ENCODE measurements around the gene METTL26.

The METTL26 gene

GRCh38 chr16:636206-637080 lies at the start of gene METTL26:
METTL26 (minus strand) TSS chr16:636305; CDS start chr16:636290, 15 bp downstream.
- Mint-ChIP-seq H3K4me1 (ENCODE audit: low read depth) (peaks cover 13% of the 10 kb centered on the region), H3K4me3 (peak within 1 kb of the TSS; percentile 89), H3K27me3 (no peaks in the 10 kb centered on the region), H3K27ac (peak within 1 kb of the TSS; percentile 95), H3K36me3 (ENCODE audit: low read depth) (peaks cover 3% of the 10 kb centered on the region), H3K9me3 (no peaks in the 10 kb centered on the region)

GRCh38 chr16:684961-685696 lies 49.0 kb upstream of the METTL26 start:
- Mint-ChIP-seq H3K4me3 (peak overlapping the region; percentile 3), H3K4me1 (ENCODE audit: low read depth) (peaks cover 42% of the 10 kb centered on the region), H3K9me3 (no peaks in the 10 kb centered on the region)

GRCh38 chr16:684071-684794 lies 48.1 kb upstream of the METTL26 start, which contains the start of gene JMJD8:
JMJD8 (minus strand) TSS chr16:684334; CDS start chr16:684319, 15 bp downstream.
- peak within 1 kb of the TSS; percentile 63 for H3K27ac Mint-ChIP-seq
- H3K4me1 Mint-ChIP-seq (ENCODE audit: low read depth), result peaks cover 39% of the 10 kb centered on the region
- no peaks in the 10 kb centered on the region for H3K9me3 Mint-ChIP-seq
- peak within 1 kb of the TSS; percentile 85 for H3K4me3 Mint-ChIP-seq
- no peaks in the 10 kb centered on the region for H3K27me3 Mint-ChIP-seq
- peaks cover 21% of the 10 kb centered on the region for H3K36me3 Mint-ChIP-seq (ENCODE audit: low read depth)

More at GRCh38 chr16:684961-685696, 49.0 kb upstream of the METTL26 start:
- H3K27me3 Mint-ChIP-seq, result no peaks in the 10 kb centered on the region
- H3K27ac Mint-ChIP-seq, result no peak overlapping the region
- peaks cover 21% of the 10 kb centered on the region for H3K36me3 Mint-ChIP-seq (ENCODE audit: low read depth)

- H3K4me3 Mint-ChIP-seq, result peak overlapping the region; percentile 85
- H3K27ac Mint-ChIP-seq, result peak overlapping the region; percentile 63
- H3K4me1 Mint-ChIP-seq (ENCODE audit: low read depth), result peaks cover 33% of the 10 kb centered on the region
- peaks cover 21% of the 10 kb centered on the region for H3K36me3 Mint-ChIP-seq (ENCODE audit: low read depth)
- no peaks in the 10 kb centered on the region for H3K9me3 Mint-ChIP-seq
- no peaks in the 10 kb centered on the region for H3K27me3 Mint-ChIP-seq
Measured at GRCh38 chr16:683396-684070, 47.4 kb upstream of the METTL26 start.

GRCh38 chr16:682493-683395 lies 46.6 kb upstream of the METTL26 start:
- no peaks in the 10 kb centered on the region for H3K9me3 Mint-ChIP-seq
- peaks cover 33% of the 10 kb centered on the region for H3K4me1 Mint-ChIP-seq (ENCODE audit: low read depth)

GRCh38 chr16:681746-682427 lies 45.8 kb upstream of the METTL26 start:
- peak overlapping the region; percentile 63 for H3K27ac Mint-ChIP-seq

More at GRCh38 chr16:682493-683395, 46.6 kb upstream of the METTL26 start:
- no peaks in the 10 kb centered on the region for H3K27me3 Mint-ChIP-seq
- H3K27ac Mint-ChIP-seq, result peak overlapping the region; percentile 63
- peaks cover 21% of the 10 kb centered on the region for H3K36me3 Mint-ChIP-seq (ENCODE audit: low read depth)
- peak overlapping the region; percentile 85 for H3K4me3 Mint-ChIP-seq

GRCh38 chr16:680967-681745 lies 45.1 kb upstream of the METTL26 start:
- H3K4me3 Mint-ChIP-seq, result peak overlapping the region; percentile 85
- H3K9me3 Mint-ChIP-seq, result no peaks in the 10 kb centered on the region
- peak overlapping the region; percentile 61 for H3K27ac Mint-ChIP-seq
- H3K36me3 Mint-ChIP-seq (ENCODE audit: low read depth), result peaks cover 21% of the 10 kb centered on the region
- no peaks in the 10 kb centered on the region for H3K27me3 Mint-ChIP-seq
- H3K4me1 Mint-ChIP-seq (ENCODE audit: low read depth), result peaks cover 33% of the 10 kb centered on the region

More at GRCh38 chr16:681746-682427, 45.8 kb upstream of the METTL26 start:
- Mint-ChIP-seq H3K4me3 (peak overlapping the region; percentile 85), H3K9me3 (no peaks in the 10 kb centered on the region), H3K27me3 (no peaks in the 10 kb centered on the region), H3K4me1 (ENCODE audit: low read depth) (peaks cover 33% of the 10 kb centered on the region), H3K36me3 (ENCODE audit: low read depth) (peaks cover 21% of the 10 kb centered on the region)

GRCh38 chr16:680625-680945 lies 44.5 kb upstream of the METTL26 start:
- no peaks in the 10 kb centered on the region for H3K27me3 Mint-ChIP-seq
- H3K9me3 Mint-ChIP-seq, result no peaks in the 10 kb centered on the region
- peaks cover 33% of the 10 kb centered on the region for H3K4me1 Mint-ChIP-seq (ENCODE audit: low read depth)
- peaks cover 21% of the 10 kb centered on the region for H3K36me3 Mint-ChIP-seq (ENCODE audit: low read depth)
- peak overlapping the region; percentile 85 for H3K4me3 Mint-ChIP-seq
- peak overlapping the region; percentile 40 for H3K27ac Mint-ChIP-seq

- H3K27me3 Mint-ChIP-seq, result no peaks in the 10 kb centered on the region
- peak within 1 kb of the TSS; percentile 88 for H3K27ac Mint-ChIP-seq
- H3K4me3 Mint-ChIP-seq, result peak within 1 kb of the TSS; percentile 85
- H3K4me1 Mint-ChIP-seq (ENCODE audit: low read depth), result peaks cover 34% of the 10 kb centered on the region
- H3K36me3 Mint-ChIP-seq (ENCODE audit: low read depth), result peaks cover 21% of the 10 kb centered on the region
- no peaks in the 10 kb centered on the region for H3K9me3 Mint-ChIP-seq
Measured at GRCh38 chr16:679814-680624, 43.9 kb upstream of the METTL26 start, which contains the start of gene STUB1. STUB1 (plus strand) TSS chr16:680410; CDS start chr16:680526, 116 bp downstream.

GRCh38 chr16:678858-679813 lies 43.0 kb upstream of the METTL26 start:
- H3K27ac Mint-ChIP-seq, result peak overlapping the region; percentile 55
- no peaks in the 10 kb centered on the region for H3K27me3 Mint-ChIP-seq

More at GRCh38 chr16:678858-679813, 43.0 kb upstream of the METTL26 start:
- Mint-ChIP-seq H3K4me3 (peak overlapping the region; percentile 78), H3K9me3 (no peaks in the 10 kb centered on the region), H3K4me1 (ENCODE audit: low read depth) (peaks cover 33% of the 10 kb centered on the region), H3K36me3 (ENCODE audit: low read depth) (peaks cover 21% of the 10 kb centered on the region)
